HT-29 (cell line): ENCODE data around the gene MYO3B. TPM values are rescaled to one million over a fixed set of nuclear protein-coding genes. Genes with fewer than 3 reads are reported as not detected.
A peak's percentile ranks its signal among the peaks of the same experiment; 100 is the strongest.
"Not testable (repeated sequence)": the region's sequence is repeated elsewhere in the genome, so short reads cannot be mapped to it uniquely, and the experiment has no call there.

Source experiments
- DNase-seq: peaks from one replicate; pipeline ENCODE4 v3.0.0-alpha.2; 2015; ENCODE audit warnings: low spot score
- total RNA-seq: library from RNA; depleted of rRNA; stranded (reverse); fragments of >200 nt; shearing (Covaris generic); gene quantifications from 2 replicates; pipeline ENCODE4 v1.2.3, GENCODE V29; 2014

The MYO3B gene
- total RNA-seq, 1 experiment from 2014 or later = not detected

DNA sequence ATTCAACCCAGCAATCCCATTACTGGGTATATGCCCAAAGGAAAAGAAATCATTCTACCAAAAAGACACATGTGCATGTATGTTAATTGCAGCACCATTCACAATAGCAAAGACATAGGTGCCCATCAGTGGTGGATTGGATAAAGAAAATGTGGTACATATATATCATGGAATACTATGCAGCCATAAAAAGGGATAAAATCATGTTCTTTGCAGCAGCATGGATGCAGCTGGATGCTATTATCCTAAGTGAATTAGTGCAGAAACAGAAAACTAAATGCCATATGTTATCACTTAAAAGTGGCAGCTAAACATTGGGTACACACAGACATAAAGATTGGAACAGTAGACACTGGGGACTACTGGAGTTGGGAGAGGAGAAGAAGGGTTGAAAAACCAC lies 82.2 kb downstream of the MYO3B start:
- no peak for DNase-seq

DNA sequence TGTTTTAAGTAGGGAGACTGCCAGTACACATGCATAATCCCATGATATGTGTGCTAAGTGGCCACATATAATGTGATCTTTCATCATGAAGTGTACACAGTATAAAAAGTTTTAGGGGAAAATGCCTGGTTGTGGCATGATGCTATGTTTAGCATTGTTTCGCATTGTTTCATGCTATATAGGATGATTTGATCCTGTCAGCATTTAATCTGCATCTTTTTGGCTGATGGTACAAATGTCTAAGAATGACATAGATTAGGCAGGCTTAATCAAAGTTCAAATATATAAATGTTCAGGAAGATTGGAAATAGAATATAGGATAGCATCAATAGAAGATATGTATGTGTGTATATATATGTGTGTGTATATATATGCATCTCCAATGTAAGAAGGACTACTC lies 83.6 kb downstream of the MYO3B start:
- no peak for DNase-seq

DNA sequence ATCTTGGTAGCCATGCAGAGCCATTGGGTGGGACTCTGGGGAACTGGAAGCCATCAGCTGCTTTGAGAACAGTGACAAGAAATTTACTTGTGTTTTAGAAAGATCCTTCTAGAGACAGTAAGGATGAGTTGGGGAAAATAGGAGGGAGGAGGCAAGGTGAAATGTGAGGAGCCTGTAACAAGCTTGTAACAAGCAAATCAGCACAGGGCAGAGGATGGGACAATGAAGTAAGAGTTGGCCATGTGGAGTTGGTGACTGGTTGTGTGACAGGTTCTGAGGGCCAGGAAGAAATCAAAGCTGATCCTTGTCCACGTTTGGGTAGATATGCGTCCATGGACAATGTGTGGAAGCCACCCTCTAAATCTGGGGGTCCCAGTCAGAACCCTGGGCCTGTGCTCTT lies 84.4 kb downstream of the MYO3B start:
- no peak for DNase-seq

DNA sequence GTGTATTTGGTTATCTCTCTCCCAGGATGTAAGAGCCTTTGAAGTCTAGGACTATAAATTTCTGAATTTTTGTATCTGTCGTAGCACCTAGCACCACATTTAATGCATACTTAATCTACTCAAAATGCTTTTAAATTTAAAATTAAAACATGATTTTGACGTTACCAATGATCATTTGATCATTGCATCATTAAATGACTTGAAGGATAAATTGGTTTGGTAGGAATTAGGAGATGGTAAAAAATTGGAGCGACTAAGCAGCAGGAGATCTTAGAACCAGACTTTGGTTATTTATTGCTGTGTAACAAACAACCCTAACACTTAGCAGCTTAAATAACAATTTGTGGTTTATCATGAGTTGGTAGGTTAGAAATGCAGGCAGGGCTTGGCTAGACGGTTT lies 84.9 kb downstream of the MYO3B start:
- no peak for DNase-seq

DNA sequence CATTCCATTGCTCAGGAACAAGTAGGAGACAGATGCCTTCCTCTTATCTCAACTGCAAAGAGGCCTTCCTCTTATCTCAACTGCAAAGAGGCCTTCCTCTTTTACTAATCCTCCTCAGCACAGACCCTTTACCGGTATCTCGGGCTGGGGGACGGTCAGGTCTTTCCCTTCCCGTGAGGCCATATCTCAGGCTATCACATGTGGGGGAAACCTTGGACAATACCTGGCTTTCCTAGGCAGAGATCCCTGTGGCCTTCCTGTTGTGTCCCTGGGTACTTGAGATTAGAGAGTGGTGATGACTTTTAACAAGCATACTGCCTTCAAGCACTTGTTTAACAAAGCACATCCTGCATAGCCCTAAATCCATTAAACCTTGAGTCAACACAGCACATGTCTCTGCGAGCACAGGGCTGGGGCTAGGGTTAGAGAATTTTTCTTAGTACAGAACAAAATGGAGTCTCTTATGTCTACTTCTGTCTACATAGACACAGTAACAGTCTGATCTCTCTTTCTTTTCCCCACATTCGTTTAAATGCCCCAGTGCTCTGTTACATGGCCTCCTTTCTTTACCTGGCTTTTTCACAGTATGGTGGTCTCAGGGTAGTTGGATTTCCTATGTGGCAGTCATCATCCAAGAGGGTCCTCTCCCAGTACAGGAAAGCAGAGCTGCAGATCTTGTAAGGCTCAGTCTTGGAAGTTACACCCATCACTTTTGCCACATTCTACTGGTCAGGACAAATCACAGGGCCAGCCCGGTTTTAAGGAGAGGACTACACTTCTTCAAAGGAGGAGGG lies 86.0 kb downstream of the MYO3B start:
- not testable (repeated sequence) for DNase-seq

DNA sequence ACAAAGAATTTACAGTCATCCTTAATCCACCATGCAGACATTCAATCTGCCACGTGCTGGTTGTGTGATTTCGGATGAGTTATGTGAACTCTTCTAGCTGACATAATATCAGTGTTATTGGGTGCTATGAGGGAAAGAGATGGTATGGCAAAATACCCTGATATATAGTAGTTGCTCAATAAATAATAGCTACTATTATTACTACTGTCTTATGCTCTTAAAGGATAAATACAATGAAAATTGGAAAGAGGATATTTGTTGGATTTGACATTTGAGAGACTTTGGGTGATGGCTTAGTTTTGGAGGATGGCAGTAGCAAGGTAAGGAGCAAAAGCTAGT lies 86.5 kb downstream of the MYO3B start:
- no peak for DNase-seq

DNA sequence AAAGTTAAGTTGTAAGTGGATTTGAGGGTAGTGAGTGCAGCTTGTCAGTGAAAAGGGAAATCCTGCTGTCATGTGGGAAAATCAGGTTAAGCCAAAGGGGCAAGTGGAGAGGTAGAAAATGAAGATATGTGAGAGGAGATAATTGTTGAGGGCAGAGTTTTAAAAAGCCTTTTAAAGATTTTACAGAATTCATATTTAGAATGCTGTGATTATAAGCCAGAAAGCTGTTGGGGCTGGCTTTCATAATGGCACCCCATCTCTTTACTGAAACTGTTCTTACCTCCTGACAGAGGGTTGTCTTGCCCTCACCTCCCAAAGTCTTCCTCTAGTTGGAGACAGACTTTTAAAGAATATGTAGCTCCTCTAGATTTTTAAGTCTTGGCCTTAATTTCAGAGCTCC lies 86.9 kb downstream of the MYO3B start:
- DNase-seq = no peak

DNA sequence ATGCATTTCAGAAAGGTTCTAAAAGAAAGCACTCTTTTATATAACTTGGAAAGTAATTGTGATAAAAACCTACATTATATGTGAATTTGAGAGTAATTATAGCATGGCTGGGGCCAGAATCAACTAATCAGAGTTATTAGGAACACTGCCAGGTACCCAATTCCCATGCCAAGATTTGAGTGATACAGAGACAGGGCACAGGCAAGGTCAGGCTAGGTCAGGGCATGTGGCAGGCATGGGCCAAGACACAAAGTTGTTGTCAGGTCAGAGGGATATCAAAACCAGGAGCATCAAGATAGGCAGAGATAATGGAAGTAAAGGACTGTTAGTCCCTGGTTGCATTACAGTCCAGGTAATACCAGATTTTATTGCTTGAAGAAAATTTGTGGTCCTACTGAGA lies 87.4 kb downstream of the MYO3B start:
- no peak for DNase-seq

DNA sequence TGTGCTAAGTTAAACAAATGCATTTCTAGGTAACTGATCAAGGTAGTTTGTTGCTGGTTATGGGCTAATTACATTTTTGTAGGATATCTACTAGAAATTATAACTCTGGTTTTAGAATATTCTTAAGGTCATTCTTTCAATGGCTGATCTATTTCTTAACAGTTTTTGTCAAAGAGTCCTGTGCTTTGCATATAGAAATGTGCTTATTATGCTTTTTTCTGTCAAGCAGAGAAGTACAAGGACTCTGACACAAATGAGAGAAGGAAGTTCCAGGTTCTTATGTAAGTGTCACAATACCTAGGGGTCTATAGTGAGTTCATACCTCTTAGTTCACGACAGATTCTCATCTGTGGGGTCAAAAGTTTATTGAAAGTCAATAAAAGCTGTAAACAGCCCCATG lies 88.4 kb downstream of the MYO3B start:
- no peak for DNase-seq

DNA sequence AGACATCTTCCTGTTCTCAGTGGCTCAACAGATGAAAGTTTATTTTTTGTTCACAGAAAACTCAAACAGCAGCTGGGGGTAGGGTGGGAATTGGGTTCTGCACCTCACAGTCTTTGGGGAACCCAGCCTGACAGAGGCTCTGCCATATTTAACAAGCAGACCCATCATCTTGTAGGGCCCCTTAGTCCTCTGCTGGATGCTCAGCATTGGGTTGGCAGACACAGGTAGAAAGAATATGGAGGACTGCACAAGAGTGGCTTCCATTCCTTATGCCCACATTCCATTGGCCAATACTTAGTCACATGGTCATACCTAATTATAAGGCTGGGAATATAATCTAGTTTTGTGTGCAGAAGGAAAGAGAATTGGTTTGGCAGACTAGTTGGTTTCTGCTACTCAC lies 89.1 kb downstream of the MYO3B start:
- no peak for DNase-seq

DNA sequence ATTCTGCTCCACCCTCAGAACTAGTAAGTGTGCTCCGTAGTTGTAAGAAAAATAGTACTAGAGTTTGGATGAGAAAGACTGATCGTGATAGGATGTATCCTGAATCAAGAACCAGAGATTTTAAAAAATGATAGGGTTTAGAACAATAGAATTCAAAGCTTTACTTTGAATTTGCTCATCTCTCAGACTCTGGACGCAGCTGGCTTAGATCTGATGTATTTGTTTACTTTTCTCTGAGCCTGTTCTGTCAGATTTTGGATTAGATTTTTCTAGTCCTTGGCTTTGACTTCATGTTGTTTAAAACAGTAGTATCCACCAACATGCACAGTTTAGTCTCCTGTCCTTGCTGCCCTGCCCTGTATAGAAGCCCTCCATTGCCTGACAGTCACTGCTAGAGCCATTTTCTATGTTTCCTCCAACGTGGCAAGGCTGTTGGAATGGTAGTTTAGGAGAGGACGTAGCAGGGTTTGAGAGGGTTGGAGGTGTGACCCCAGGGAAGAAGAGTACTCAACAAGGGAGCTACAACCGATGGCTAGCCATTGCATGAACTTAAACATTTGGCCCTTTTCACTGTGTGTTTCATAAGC lies 92.4 kb downstream of the MYO3B start:
- DNase-seq = no peak

DNA sequence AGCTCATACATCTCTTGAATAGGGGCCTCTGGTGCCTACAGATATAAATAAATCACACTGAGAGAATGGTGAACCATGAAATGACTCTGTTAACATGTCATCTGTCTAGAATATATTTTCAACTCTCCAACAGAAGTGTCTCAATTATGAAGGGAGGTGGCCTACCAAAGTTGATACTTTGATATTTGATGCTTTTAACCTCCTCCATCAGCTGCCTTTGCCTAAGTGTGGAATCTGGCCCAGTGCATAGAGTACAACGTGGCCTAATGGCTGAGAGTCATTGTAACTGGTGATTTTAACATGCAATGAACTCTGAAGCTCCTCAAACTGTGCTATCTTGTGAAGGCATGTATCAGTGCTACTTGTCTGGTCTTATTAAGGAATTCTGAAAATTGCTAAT lies 93.4 kb downstream of the MYO3B start:
- DNase-seq = no peak

DNA sequence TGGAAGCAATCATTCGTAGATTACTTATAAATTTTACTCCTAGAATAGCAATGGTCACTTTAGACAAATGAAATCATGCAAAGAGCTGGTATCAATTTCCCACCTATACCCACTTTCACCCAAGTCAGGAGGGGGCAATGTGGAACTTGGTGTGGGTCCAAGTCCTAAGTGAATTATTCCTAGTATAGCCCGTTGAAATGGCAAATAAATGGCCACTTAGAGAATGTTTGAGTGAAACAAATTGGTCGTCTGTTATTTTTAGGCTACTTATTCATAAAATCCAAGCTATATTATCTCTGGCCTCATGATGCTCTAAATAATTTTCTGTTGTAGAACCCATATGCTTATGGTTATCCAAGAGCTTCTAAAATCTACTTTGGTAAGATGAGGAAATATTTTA lies 98.1 kb downstream of the MYO3B start:
- DNase-seq = no peak

DNA sequence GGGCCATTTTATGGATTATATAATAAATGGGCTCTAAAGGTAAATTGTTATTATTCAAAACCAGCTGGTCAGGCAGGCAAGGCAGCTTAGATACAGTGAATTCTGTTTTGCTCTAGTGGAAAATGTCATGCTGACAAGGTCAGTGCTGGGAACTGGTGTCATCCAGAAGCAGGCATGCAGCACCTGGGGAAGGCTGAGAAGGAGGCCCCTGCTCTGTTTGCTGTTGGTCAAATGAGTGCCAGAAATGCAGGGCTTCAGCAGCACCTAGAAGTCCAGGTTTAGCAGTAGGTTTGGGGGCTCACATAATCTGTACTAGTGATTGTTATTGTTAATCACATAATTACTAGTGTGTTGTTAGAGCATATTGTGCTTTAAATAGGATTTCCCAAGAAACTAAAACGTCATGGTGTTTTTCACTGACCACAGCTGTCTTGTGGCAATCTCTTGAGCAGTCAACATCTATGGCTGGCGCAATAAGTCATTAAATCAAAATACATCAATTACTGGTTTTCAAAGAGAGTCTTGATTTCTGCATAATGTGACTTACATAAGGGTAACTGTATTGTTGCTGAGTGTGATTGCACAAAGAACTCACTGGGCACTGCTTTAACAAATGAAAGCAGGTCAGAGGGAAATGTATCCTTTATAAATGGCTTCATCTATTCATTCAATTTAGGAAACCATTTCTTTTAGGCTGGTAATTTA lies 99.1 kb downstream of the MYO3B start:
- no peak for DNase-seq

DNA sequence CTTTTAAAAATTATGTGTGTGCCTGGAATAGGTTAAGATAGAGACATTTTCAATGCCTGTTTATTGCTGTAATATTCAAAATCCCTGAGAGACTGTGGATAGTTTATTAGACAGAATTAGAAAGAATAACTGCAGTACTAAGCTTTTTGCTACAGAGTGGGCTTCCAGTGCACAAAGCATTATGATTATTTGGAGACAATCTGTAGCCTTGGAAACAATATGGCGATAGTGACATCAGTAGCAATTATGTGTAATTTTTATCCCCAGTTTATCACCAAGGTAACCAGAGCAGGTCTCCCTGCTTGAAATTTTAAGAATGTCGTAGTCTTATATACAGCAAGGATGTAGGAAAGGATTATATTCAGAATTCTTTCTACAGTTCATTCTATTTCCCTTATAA lies 100.0 kb downstream of the MYO3B start:
- DNase-seq = no peak

DNA sequence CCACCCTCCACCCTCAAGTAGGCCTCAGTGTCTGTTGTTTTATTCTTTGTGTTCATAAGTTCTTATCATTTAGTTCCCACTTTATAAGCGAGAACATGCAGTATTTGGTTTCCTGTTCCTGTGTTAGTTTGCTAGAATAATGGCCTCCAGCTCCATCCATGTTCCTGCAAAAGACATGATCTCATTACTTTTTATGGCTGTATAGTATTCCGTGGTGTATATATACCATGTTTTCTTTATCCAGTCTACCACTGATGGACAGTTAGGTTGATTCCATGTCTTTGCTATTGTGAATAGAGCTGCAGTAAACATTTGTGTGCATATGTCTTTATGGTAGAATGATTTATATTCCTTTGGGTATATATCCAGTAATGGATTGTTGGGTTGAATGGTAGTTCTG lies 101.7 kb downstream of the MYO3B start:
- DNase-seq = not testable (repeated sequence)

DNA sequence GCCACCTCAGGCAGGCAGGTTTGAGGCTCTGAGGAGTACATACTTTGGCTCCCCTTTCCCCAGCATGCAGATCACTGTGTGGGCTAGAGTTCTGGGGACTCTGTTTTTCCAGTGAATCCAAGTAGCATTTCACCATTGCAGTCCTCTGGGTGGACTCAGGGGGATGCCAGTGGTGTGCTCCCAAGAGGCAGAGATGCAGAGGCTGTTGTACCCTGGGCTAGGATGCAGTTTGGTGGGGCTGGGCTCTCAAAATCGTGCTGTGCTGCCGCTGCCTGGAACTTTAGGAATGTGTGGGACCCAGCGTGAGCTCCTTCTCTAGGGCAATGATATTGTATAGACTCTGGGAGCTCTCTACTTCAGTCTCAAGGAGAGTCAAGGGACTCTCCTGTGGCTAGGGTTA lies 104.9 kb downstream of the MYO3B start:
- no peak for DNase-seq

DNA sequence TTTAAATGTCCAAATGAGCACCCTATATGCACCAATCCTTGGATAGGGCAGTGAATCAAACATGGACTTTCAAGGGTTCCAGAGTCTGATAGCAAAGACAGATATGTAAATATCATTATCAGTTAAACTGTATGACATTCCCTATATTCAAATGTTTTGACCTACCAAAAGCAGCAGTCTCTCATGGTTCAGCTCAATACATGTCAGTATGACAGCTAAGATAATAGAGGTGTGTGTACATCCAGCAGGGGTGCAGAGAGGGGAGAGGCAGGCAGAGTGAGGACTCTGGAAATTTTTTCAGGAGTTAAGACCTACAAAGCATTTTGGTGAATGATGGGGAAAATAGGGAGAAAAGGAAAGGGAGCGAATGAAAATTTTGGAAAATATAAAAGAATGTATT lies 106.3 kb downstream of the MYO3B start:
- DNase-seq = no peak

DNA sequence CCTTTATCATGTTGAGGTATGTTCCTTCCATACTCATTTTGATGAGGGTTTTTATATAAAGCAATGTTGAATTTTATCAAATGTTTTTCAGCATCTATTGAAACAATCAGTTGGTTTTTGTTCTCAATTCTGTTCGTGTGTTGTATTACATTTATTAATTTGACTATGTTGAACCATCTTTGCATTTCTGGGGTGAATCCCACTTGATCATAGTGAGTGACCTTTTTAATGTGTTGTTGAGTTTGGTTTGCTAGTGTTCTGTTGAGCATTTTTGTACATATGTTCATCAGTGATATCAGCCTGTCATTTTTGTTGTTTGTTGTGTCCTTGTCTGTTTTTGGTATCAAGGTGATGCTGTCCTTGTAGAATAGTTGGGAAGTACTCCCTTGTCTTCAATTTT lies 110.9 kb downstream of the MYO3B start:
- DNase-seq = no peak

DNA sequence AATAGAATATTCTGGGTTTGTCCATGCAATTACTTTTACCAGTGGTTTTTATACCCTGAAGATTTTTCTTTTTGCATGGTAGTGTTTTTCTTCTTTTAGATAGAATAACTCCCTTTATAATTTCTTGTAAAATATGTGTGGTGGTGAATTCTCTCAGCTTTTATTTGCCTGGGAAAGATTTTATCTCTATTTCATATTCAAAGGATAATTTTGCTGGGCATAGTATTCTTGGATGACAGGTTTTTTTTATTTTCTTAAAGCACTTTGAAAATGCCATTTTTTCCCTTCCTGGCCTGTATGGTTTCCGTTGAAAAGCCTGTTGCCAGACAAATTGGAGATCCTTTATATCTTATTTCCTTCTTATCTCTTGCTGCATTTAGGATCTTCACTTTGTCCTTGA lies 113.5 kb downstream of the MYO3B start:
- DNase-seq = no peak

DNA sequence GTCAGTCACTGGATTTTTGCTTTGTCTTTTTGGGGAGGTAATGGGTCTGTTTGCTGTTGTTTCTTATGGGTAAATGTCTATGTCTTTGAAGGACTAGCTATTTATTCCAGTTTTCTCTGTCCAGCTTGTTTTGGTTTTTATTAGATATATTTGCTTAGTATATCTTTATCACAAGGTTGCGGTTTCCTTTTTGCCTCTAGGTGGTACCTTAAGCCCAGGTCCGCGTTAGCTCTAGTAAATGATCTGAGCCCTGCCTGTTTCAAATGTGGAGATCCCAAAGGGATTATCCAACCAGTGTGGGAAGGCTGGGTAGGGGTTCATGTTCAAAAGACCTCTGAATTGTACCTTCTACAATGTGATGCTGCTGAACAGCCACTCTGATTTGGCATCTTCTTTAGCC lies 114.5 kb downstream of the MYO3B start:
- DNase-seq = peak; percentile 19

DNA sequence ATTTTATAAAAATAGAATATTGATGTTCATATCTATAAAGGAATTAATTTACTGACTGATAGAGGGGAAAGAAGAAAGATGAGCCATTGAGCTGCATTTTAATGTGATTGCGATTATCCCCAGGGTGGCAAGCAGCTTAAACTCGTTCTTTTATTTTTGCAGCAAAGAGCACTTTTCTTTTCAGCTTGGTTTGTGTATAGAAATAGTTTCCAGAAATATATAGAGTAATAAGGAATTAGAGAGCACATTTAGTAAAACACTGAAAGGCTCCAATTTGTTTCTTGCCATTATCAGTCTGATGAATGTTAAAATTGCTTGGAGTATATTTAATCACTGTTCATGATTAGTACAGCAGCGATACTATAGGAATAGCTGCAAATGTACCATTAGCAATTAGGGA lies 119.5 kb downstream of the MYO3B start:
- no peak for DNase-seq

DNA sequence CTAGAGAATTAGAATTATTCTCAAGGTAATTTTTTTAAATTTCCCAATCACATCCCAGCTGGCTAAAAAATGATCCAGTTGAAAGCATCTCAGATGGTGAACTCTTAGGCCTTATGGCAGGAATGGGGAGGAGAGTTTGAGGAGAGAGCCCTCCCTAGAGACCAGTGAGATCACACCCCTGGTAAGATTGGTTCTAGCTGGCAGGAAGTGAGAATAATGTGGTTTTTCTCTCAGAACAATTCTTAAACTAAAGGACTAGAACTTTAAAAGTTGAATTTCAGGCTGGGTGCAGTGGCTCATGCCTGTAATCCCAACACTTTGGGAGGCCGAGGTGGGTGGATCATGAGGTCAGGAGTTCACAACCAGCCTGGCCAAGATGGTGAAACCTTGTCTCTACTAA lies 120.2 kb downstream of the MYO3B start:
- no peak for DNase-seq
